HEK293T (cell line): ENCODE data around the gene PDPK1.

ENCODE experiments used
- CTCF ChIA-PET: fragments of 350-600 bp; formaldehyde crosslinking; extraction: SDS; loops from one replicate; lab custom pipeline; 2021; ENCODE audit warnings: antibody characterized with exemption, inconsistent platforms; lab: Yijun Ruan, JAX
- POLR2A ChIA-PET: fragments of 350-600 bp; formaldehyde crosslinking; extraction: SDS; loops from one replicate; lab custom pipeline; 2020; ENCODE audit warnings: antibody characterized with exemption, inconsistent platforms; lab: Yijun Ruan, JAX
- DNase-seq: peaks from one replicate; pipeline ENCODE4 v3.0.0; 2012; ENCODE audit warnings: mixed read lengths; ENCODE audit errors: extremely low spot score
- ARNT ChIP-seq: fragments of 450-650 bp; IDR thresholded peaks from 2 replicates; pipeline ENCODE4 v1.6.1; 2017; ENCODE audit warnings: mild to moderate bottlenecking
- BHLHE40 ChIP-seq: fragments of 450-650 bp; IDR thresholded peaks from 2 replicates; pipeline ENCODE4 v1.6.1; 2016; ENCODE audit warnings: mild to moderate bottlenecking, moderate library complexity, borderline replicate concordance
- CTBP1 ChIP-seq: fragments of 450-650 bp; IDR thresholded peaks from 2 replicates; pipeline ENCODE4 v1.6.1; 2016; ENCODE audit warnings: borderline replicate concordance
- ELF4 ChIP-seq: fragments of 450-650 bp; IDR thresholded peaks from 2 replicates; pipeline ENCODE4 v1.6.1; 2017; ENCODE audit warnings: antibody characterized with exemption
- FOXA1 ChIP-seq: fragments of 450-650 bp; IDR thresholded peaks from 2 replicates; pipeline ENCODE4 v1.6.1; 2016; ENCODE audit warnings: mild to moderate bottlenecking
- FOXK2 ChIP-seq: fragments of 450-650 bp; IDR thresholded peaks from 2 replicates; pipeline ENCODE4 v1.6.1; 2016; ENCODE audit warnings: mild to moderate bottlenecking
- FOXM1 ChIP-seq: fragments of 450-650 bp; IDR thresholded peaks from 2 replicates; pipeline ENCODE4 v1.6.1; 2017; ENCODE audit warnings: mild to moderate bottlenecking, borderline replicate concordance
- HDGF ChIP-seq: fragments of 450-650 bp; IDR thresholded peaks from 2 replicates; pipeline ENCODE4 v1.6.1; 2017; ENCODE audit warnings: antibody characterized with exemption, borderline replicate concordance
- L3MBTL2 ChIP-seq: fragments of 450-650 bp; conservative IDR thresholded peaks from 2 replicates; pipeline ENCODE4 v1.6.1; 2016; ENCODE audit warnings: mild to moderate bottlenecking
- LEF1 ChIP-seq: fragments of 450-650 bp; IDR thresholded peaks from 2 replicates; pipeline ENCODE4 v1.6.1; 2017; ENCODE audit warnings: mild to moderate bottlenecking, borderline replicate concordance
- NFRKB ChIP-seq: fragments of 450-650 bp; IDR thresholded peaks from 2 replicates; pipeline ENCODE4 v1.6.1; 2016; ENCODE audit warnings: mild to moderate bottlenecking, moderate library complexity
- PKNOX1 ChIP-seq: fragments of 450-650 bp; IDR thresholded peaks from 2 replicates; pipeline ENCODE4 v1.6.1; 2016
- SP1 ChIP-seq: fragments of 450-650 bp; IDR thresholded peaks from 2 replicates; pipeline ENCODE4 v1.6.1; 2017
- SUZ12 ChIP-seq: fragments of 450-650 bp; IDR thresholded peaks from 2 replicates; pipeline ENCODE4 v1.6.1; 2016; ENCODE audit warnings: mild to moderate bottlenecking
- TARDBP ChIP-seq: fragments of 450-650 bp; IDR thresholded peaks from 2 replicates; pipeline ENCODE4 v1.6.1; 2016
- ZNF384 ChIP-seq: fragments of 450-650 bp; IDR thresholded peaks from 2 replicates; pipeline ENCODE4 v1.6.1; 2016

PDPK1 gene

GRCh38 chr16:2499890-2500429 is 37.9 kb upstream of the PDPK1 start:
- TF ChIP-seq HDGF (no peak), LEF1 (no peak), L3MBTL2 (no peak), SP1 (no peak), ELF4 (no peak), ARNT (no peak), FOXA1 (no peak)
- no peak for DNase-seq
- CTCF ChIA-PET = interaction anchor here (1.1 kb wide), 1 partner anchor 59 kb away, joined by 3 read pairs; no protein-coding TSS in a partner anchor
- POLR2A ChIA-PET = no interaction called here

- ChIA-PET POLR2A (no interaction called here), CTCF (interaction anchor here (0.9 to 1.5 kb wide), 7 partner anchors 8 to 160 kb away, joined by 3 to 5 read pairs (median 3); partner anchors contain the start of genes ABCA3 and ATP6V0C)
- no peak for DNase-seq
- TF ChIP-seq ZNF384 = no peak
- TF ChIP-seq FOXK2 = no peak
- TF ChIP-seq CTBP1 = no peak
- TF ChIP-seq SUZ12 = no peak
- no peak for TF ChIP-seq TARDBP
- TF ChIP-seq L3MBTL2 = no peak
- TF ChIP-seq FOXM1 = no peak
Measured at GRCh38 chr16:2500430-2500917, 37.3 kb upstream of the PDPK1 start.

GRCh38 chr16:2500918-2501750 is 36.7 kb upstream of the PDPK1 start:
- ChIA-PET CTCF (interaction anchor here (0.5 to 1.5 kb wide), 14 partner anchors 8 to 250 kb away, joined by 3 to 6 read pairs (median 3); partner anchors contain the start of genes ABCA3, ATP6V0C and ECI1), POLR2A (interaction anchor here (0.6 to 1.5 kb wide), 8 partner anchors 9 to 73 kb away, joined by 3 to 5 read pairs (median 3); partner anchors contain the start of genes AMDHD2, TBC1D24 and TEDC2)
- DNase-seq = peak; percentile 89
- no peak for TF ChIP-seq FOXA1
- TF ChIP-seq TARDBP = no peak
- no peak for TF ChIP-seq HDGF
- no peak for TF ChIP-seq L3MBTL2
- TF ChIP-seq PKNOX1 = no peak
- no peak for TF ChIP-seq ARNT
- TF ChIP-seq SP1 = no peak
- no peak for TF ChIP-seq ELF4
- TF ChIP-seq FOXM1 = no peak
- TF ChIP-seq NFRKB = no peak
- TF ChIP-seq ZNF384 = no peak
- TF ChIP-seq FOXK2 = no peak
- no peak for TF ChIP-seq BHLHE40
- TF ChIP-seq CTBP1 = no peak
- TF ChIP-seq LEF1 = no peak
- TF ChIP-seq SUZ12 = no peak

GRCh38 chr16:2501946-2502895 is 35.6 kb upstream of the PDPK1 start:
- no peak for DNase-seq
- POLR2A ChIA-PET = interaction anchor here (0.9 to 1.5 kb wide), 8 partner anchors 8 to 74 kb away, joined by 3 to 5 read pairs (median 3); partner anchors contain the start of genes AMDHD2, CEMP1 and TBC1D24
- CTCF ChIA-PET = interaction anchor here (0.5 to 1.5 kb wide), 12 partner anchors 10 to 251 kb away, joined by 3 to 6 read pairs (median 3); partner anchors contain the start of genes ABCA3 and ECI1
- TF ChIP-seq ZNF384 (no peak), ARNT (no peak), SP1 (no peak), TARDBP (no peak), HDGF (no peak), ELF4 (no peak), FOXM1 (no peak), SUZ12 (no peak), CTBP1 (no peak), FOXA1 (no peak), PKNOX1 (no peak), NFRKB (no peak), BHLHE40 (no peak), LEF1 (no peak), L3MBTL2 (no peak), FOXK2 (no peak)

- no peak for TF ChIP-seq PKNOX1
- TF ChIP-seq L3MBTL2 = no peak
- TF ChIP-seq SUZ12 = no peak
- TF ChIP-seq FOXM1 = no peak
- TF ChIP-seq SP1 = no peak
- no peak for DNase-seq
- POLR2A ChIA-PET = no interaction called here
- CTCF ChIA-PET = no interaction called here
Measured at GRCh38 chr16:2505695-2506094, 32.1 kb upstream of the PDPK1 start.
